GM10266 (cell line): ENCODE measurements around the gene SREBF1.
A peak's percentile ranks its signal among the peaks of the same experiment; 100 is the strongest.

ENCODE experiments used
- DNase-seq: peaks from one replicate; pipeline ENCODE4 v3.0.0; 2012; ENCODE audit errors: extremely low spot score
- CTCF ChIP-seq: IDR thresholded peaks from 2 replicates; pipeline ENCODE4 v1.5.1; 2012; ENCODE audit warnings: mild to moderate bottlenecking, low read depth; ENCODE audit not compliant: control insufficient read depth, insufficient read depth; ENCODE audit errors: missing control alignments

Gene SREBF1

GRCh38 chr17:17822616-17823015 lies 14.2 kb downstream of the SREBF1 start:
- no peak for TF ChIP-seq CTCF
- DNase-seq: peak; percentile 18

GRCh38 chr17:17822189-17822588 lies 14.6 kb downstream of the SREBF1 start:
- DNase-seq: no peak
- TF ChIP-seq CTCF: no peak

DNA sequence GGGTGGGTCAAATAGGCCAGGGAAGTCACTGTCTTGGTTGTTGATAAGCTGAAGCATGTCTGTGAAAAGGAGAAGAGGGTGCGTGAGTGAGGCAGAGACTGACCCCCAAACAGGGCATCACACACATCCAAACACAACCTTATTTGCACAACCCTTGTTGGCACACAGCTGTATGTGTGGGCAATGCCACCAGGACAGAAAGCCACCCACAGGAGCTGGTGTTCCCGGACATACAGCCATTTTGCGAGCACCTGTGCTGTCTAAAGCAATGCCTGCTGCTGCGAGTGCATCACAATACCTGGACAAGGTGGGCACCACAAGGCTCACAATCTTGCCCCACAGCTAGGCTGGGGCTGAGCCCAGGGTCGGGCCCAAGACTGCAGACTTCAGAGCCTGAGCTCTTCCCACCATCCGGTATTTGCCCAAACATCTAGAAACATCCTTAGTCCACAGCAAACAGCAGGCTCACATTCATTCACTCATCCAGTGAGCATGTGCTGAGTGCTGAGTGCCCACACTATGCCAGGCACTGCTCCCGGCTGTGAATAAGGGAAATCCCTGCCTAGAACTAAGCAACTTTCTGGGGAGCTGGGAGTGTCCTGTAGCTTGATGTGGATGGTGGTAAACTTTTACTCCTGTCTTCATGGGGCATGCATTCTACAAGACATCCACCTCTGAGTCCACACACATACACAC lies 16.2 kb downstream of the SREBF1 start:
- no peak for TF ChIP-seq CTCF
- no peak for DNase-seq

DNA sequence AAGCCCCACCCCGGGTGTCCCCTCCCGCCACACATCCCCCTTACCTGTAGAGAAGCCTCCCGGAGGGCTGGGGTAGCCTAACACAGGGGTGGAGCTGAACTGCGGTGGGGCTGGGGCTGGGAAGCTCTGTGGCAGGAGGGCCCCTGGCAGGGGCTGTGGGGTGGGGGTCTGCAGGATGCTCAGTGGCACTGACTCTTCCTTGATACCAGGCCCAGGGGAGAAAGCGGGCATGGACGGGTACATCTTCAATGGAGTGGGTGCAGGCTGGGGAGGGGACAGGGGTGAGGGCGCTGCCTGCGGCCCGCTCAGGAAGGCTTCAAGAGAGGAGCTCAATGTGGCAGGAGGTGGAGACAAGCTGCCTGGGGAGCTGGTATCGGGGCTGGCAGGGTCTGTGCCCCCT lies 16.7 kb downstream of the SREBF1 start:
- DNase-seq: no peak
- TF ChIP-seq CTCF: no peak

GRCh38 chr17:17819561-17819995 lies 17.2 kb downstream of the SREBF1 start:
- DNase-seq: peak; percentile 93
- TF ChIP-seq CTCF: no peak

DNA sequence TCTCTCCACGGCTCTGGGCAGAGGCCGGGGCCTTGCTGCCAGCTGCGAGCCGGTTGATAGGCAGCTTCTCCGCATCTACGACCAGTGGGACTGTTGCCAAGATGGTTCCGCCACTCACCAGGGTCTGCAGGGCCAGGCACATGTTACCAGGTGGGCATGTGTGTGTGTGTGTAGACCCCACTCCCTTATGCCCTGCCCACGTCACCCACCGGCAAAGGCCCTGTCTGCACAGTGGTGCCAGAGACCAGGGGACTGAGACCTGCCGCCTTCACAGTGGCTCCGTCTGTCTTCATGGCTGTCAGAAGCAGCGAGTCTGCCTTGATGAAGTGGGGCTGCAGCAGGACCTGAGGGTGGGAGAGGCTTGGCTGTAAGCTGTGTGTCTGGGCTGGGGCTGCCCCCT lies 17.7 kb downstream of the SREBF1 start:
- no peak for DNase-seq
- no peak for TF ChIP-seq CTCF

DNA sequence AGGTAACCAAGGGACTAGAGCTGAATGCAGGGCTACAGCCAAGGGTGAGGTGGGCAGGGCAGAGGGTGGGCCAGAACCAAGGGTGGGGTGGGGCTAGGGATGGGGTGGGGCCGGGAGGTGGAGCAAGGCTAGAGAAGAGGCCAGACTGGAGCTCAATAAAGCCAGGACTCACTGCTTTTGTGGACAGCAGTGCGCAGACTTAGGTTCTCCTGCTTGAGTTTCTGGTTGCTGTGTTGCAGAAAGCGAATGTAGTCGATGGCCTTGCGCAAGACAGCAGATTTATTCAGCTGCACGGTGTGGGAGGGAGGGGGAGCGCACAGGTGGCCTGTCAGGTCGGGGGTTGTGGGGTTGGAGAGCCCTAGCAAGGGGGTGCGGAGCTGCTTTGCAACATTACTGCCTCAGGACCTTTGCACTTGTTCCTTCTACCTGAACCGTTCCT lies 18.7 kb downstream of the SREBF1 start:
- DNase-seq: peak; percentile 81
- TF ChIP-seq CTCF: no peak
